H9 (cell line): Measurements from ENCODE around the gene SSTR3. TPM values are rescaled to one million over a fixed set of nuclear protein-coding genes. Genes with fewer than 3 reads are reported as not detected.

Experiments
- DNase-seq: peaks from one replicate; pipeline ENCODE4 v3.0.0-alpha.2; 2017
- H2AFZ ChIP-seq: one replicate; pipeline ENCODE4 v1.6.1; 2013; ENCODE audit warnings: mild to moderate bottlenecking, low read length, control low read depth, moderate library complexity
- H2AK5ac ChIP-seq: 2 replicates; pipeline ENCODE4 v1.6.1; 2013; ENCODE audit warnings: low read length, control low read depth, mixed read lengths; ENCODE audit not compliant: insufficient read length
- H2BK120ac ChIP-seq: one replicate; pipeline ENCODE4 v1.6.1; 2013; ENCODE audit warnings: low read depth, mild to moderate bottlenecking, low read length, control low read depth, inconsistent platforms; ENCODE audit not compliant: poor library complexity, severe bottlenecking
- H2BK12ac ChIP-seq: 2 replicates; pipeline ENCODE4 v1.6.1; 2013; ENCODE audit warnings: low read length, control low read depth, mixed read lengths, low read depth; ENCODE audit not compliant: insufficient read length
- H2BK15ac ChIP-seq: 2 replicates; pipeline ENCODE4 v1.6.1; 2013; ENCODE audit warnings: low read depth, low read length, control low read depth
- H2BK20ac ChIP-seq: one replicate; pipeline ENCODE4 v1.6.1; 2013; ENCODE audit warnings: low read depth, mild to moderate bottlenecking, low read length, control low read depth, inconsistent platforms; ENCODE audit not compliant: poor library complexity, severe bottlenecking
- H2BK5ac ChIP-seq: 2 replicates; pipeline ENCODE4 v1.6.1; 2013; ENCODE audit warnings: low read length, control low read depth, mixed read lengths; ENCODE audit not compliant: insufficient read length
- H3K14ac ChIP-seq: 2 replicates; pipeline ENCODE4 v1.6.1; 2013; ENCODE audit warnings: low read length, control low read depth; ENCODE audit not compliant: insufficient read depth
- H3K18ac ChIP-seq: 2 replicates; pipeline ENCODE4 v1.6.1; 2013; ENCODE audit warnings: low read depth, mild to moderate bottlenecking, mixed read lengths, low read length, control low read depth; ENCODE audit not compliant: insufficient read length
- H3K23ac ChIP-seq: 2 replicates; pipeline ENCODE4 v1.6.1; 2013; ENCODE audit warnings: low read length, control low read depth, mixed read lengths, low read depth; ENCODE audit not compliant: insufficient read length
- H3K23me2 ChIP-seq: 2 replicates; pipeline ENCODE4 v1.6.1; 2013; ENCODE audit warnings: low read depth, mild to moderate bottlenecking, mixed read lengths, low read length, control low read depth; ENCODE audit not compliant: insufficient read length, poor library complexity, severe bottlenecking
- H3K27ac ChIP-seq: 2 replicates; pipeline ENCODE4 v1.5.1; 2013; ENCODE audit warnings: low read length, control low read depth, mixed read lengths, low read depth; ENCODE audit not compliant: insufficient read length
- H3K27me3 ChIP-seq: 2 replicates; pipeline ENCODE4 v1.6.1; 2013; ENCODE audit warnings: low read length, control low read depth, inconsistent platforms; ENCODE audit not compliant: insufficient read depth
- H3K4ac ChIP-seq: 2 replicates; pipeline ENCODE4 v1.6.1; 2013; ENCODE audit warnings: low read depth, mild to moderate bottlenecking, control low read depth, inconsistent platforms, low read length, moderate library complexity
- H3K4me1 ChIP-seq: 2 replicates; pipeline ENCODE4 v1.6.1; 2013; ENCODE audit warnings: low read length, control low read depth, inconsistent platforms; ENCODE audit not compliant: insufficient read depth
- H3K4me2 ChIP-seq: 2 replicates; pipeline ENCODE4 v1.6.1; 2013; ENCODE audit warnings: low read length, control low read depth, mixed read lengths; ENCODE audit not compliant: insufficient read length, insufficient read depth
- H3K56ac ChIP-seq: 2 replicates; pipeline ENCODE4 v1.6.1; 2013; ENCODE audit warnings: low read depth, mild to moderate bottlenecking, mixed read lengths, low read length, control low read depth; ENCODE audit not compliant: insufficient read length
- H3K79me1 ChIP-seq: 2 replicates; pipeline ENCODE4 v1.6.1; 2013; ENCODE audit warnings: low read depth, mild to moderate bottlenecking, moderate library complexity, low read length, control low read depth, inconsistent platforms; ENCODE audit not compliant: insufficient read depth, poor library complexity, severe bottlenecking
- H3K79me2 ChIP-seq: 2 replicates; pipeline ENCODE4 v1.6.1; 2013; ENCODE audit warnings: low read length, control low read depth, inconsistent platforms; ENCODE audit not compliant: insufficient read depth
- H3K9ac ChIP-seq: 2 replicates; pipeline ENCODE4 v1.6.1; 2013; ENCODE audit warnings: low read length, control low read depth, mixed read lengths; ENCODE audit not compliant: insufficient read length; ENCODE audit errors: extremely low read depth
- H3K9me3 ChIP-seq: one replicate; pipeline ENCODE4 v1.6.1; 2013; ENCODE audit warnings: low read depth, low read length, inconsistent platforms; ENCODE audit not compliant: control insufficient read depth
- H3T11ph ChIP-seq: one replicate; pipeline ENCODE4 v1.6.1; 2013; ENCODE audit warnings: mild to moderate bottlenecking, low read length, control low read depth, inconsistent platforms
- H4K20me1 ChIP-seq: one replicate; pipeline ENCODE4 v1.6.1; 2013; ENCODE audit not compliant: control insufficient read depth, insufficient read length, insufficient read depth
- H4K5ac ChIP-seq: 2 replicates; pipeline ENCODE4 v1.6.1; 2013; ENCODE audit warnings: low read depth, mild to moderate bottlenecking, mixed read lengths, low read length, control low read depth; ENCODE audit not compliant: insufficient read length
- H4K8ac ChIP-seq: replicated peaks from 2 replicates; pipeline ENCODE4 v1.6.1; 2013; ENCODE audit warnings: low read length, control low read depth, mixed read lengths, low read depth; ENCODE audit not compliant: insufficient read length
- H4K91ac ChIP-seq: 2 replicates; pipeline ENCODE4 v1.6.1; 2013; ENCODE audit warnings: low read depth, mild to moderate bottlenecking, moderate library complexity, mixed read lengths, low read length, control low read depth; ENCODE audit not compliant: insufficient read length
- H3K27ac Mint-ChIP-seq, 3 experiments: 2 replicates in 2 of 3; 3 replicates in 1 of 3; pipeline ENCODE4 v1.8.0; 2020 to 2021; ENCODE audit warnings: mixed read lengths in 3 of 3, mild to moderate bottlenecking in 1 of 3, moderate library complexity in 1 of 3
- H3K27me3 Mint-ChIP-seq: 2 replicates; pipeline ENCODE4 v1.8.0; 2021; ENCODE audit warnings: low read depth, mild to moderate bottlenecking, moderate library complexity, mixed read lengths
- H3K36me3 Mint-ChIP-seq, 3 experiments: 2 replicates in 2 of 3; 3 replicates in 1 of 3; pipeline ENCODE4 v1.8.0; 2020 to 2021; ENCODE audit warnings: low read depth in 3 of 3, mixed read lengths in 3 of 3; ENCODE audit not compliant: insufficient read depth in 1 of 3
- H3K4me1 Mint-ChIP-seq, 2 experiments: 2 replicates each; pipeline ENCODE4 v1.8.0; 2020; ENCODE audit warnings: mixed read lengths in 2 of 2
- H3K4me3 Mint-ChIP-seq, 2 experiments: 2 replicates in 1 of 2; 3 replicates in 1 of 2; pipeline ENCODE4 v1.8.0; 2020 to 2021; ENCODE audit warnings: mild to moderate bottlenecking in 2 of 2, mixed read lengths in 2 of 2, moderate library complexity in 1 of 2
- H3K9me3 Mint-ChIP-seq, 2 experiments: 2 replicates in 1 of 2; 3 replicates in 1 of 2; pipeline ENCODE4 v1.8.0; 2020; ENCODE audit warnings: mild to moderate bottlenecking in 2 of 2, mixed read lengths in 2 of 2, moderate library complexity in 1 of 2
- CTCF ChIP-seq: fragments of 200-600 bp; sonication (generic); conservative IDR thresholded peaks from 3 replicates; pipeline ENCODE4 v1.8.0; 2021; ENCODE audit warnings: antibody characterized with exemption, mild to moderate bottlenecking
- WGBS: extraction: QIAGEN DNeasy Blood & Tissue Kit; methylation state at CpG from one replicate; pipeline ENCODE4 v1.1.7; 2013; ENCODE audit warnings: missing lambda C conversion rate, low lambda C conversion rate, mixed read lengths; ENCODE audit not compliant: insufficient read length; ENCODE audit errors: extremely low coverage; 5-methylcytosine and 5-hydroxymethylcytosine counted together
- total RNA-seq: library from RNA; stranded (reverse); gene quantifications from 2 replicates; pipeline ENCODE4 v1.2.1, GENCODE V29; 2021

SSTR3 gene
- total RNA-seq, 1 experiment from 2014 or later = 0.68 TPM

- Histone ChIP-seq H2BK12ac (no peak overlapping the region), H2BK5ac (no peak overlapping the region), H2AFZ (no peak overlapping the region), H4K8ac (no peak overlapping the region), H3K56ac (no peak overlapping the region), H4K20me1 (no peaks in the 10 kb centered on the region), H3K9me3 (no peaks in the 10 kb centered on the region), H3T11ph (no peak overlapping the region), H3K9ac (no peak overlapping the region), H3K14ac (no peak overlapping the region), H3K23me2 (no peaks in the 10 kb centered on the region), H3K79me1 (no peaks in the 10 kb centered on the region), H3K27me3 (no peaks in the 10 kb centered on the region), H3K23ac (no peak overlapping the region), H2BK20ac (no peak overlapping the region), H3K27ac (no peak overlapping the region), H4K5ac (no peak overlapping the region), H3K18ac (no peak overlapping the region), H3K79me2 (no peaks in the 10 kb centered on the region), H4K91ac (no peak overlapping the region), H3K4ac (no peak overlapping the region), H3K4me2 (no peak overlapping the region), H2AK5ac (no peak overlapping the region), H2BK120ac (no peak overlapping the region), H2BK15ac (no peak overlapping the region), H3K4me1 (no peaks in the 10 kb centered on the region)
- peaks cover 0 to 8% of the 10 kb centered on the region in 2 experiments; a peak in 2 of 5 replicates for H3K9me3 Mint-ChIP-seq
- peak overlapping the region in 2 of 3 experiments; percentile 18 to 29; a peak in 2 of 7 replicates for H3K27ac Mint-ChIP-seq
- no peak for DNase-seq
- peak overlapping the region in 1 of 2 experiments; percentile 31; a peak in 1 of 5 replicates for H3K4me3 Mint-ChIP-seq
- peaks cover 16 to 31% of the 10 kb centered on the region in 2 experiments for H3K4me1 Mint-ChIP-seq
- H3K36me3 Mint-ChIP-seq = peaks cover 0 to 6% (median 2%) of the 10 kb centered on the region in 3 experiments; a peak in 3 of 7 replicates
- no peak for TF ChIP-seq CTCF
- peaks cover 30% of the 10 kb centered on the region for H3K27me3 Mint-ChIP-seq
- no CpG with 5 or more reads among the region's 9 CpGs for whole genome bisulfite sequencing
Observed at GRCh38 chr22:37165066-37165465, 47.2 kb downstream of the SSTR3 start.
